ENCODE measurements around the gene C3orf49.

C3orf49 gene

GRCh38 chr3:63819151-63819398 is at the start of gene C3orf49:
TSS of gene C3orf49 (plus strand) at chr3:63819299. CDS start at chr3:63819472, 173 bp downstream.
- no peak for DNase-seq (ENCODE audit: low spot score)

GRCh38 chr3:63774781-63775180 is 44.3 kb upstream of the C3orf49 start:
- no peak for DNase-seq (ENCODE audit: low spot score)

GRCh38 chr3:63779227-63779626 is 39.9 kb upstream of the C3orf49 start:
- DNase-seq (ENCODE audit: low spot score) = no peak

DNA sequence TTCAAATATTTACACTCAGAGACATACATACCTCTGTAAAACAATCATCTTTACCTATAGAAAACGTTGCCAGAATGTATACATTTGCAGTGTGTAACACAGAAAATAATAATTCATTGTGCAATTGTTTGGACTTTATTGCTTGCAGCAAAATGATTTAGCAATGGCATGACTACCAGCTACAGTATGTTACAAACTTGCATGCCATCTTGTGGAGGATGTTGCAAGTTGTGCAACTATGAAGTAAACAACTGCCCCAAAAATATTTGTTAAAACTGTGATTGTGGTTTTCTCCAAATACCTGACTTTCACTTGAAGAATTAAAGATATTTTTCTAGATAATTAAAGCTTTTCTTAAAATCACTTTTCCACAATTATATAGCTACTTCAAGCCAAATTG is 27.1 kb upstream of the C3orf49 start:
- peak; percentile 31 for DNase-seq (ENCODE audit: low spot score)

GRCh38 chr3:63795438-63795837 is 23.7 kb upstream of the C3orf49 start:
- no peak for DNase-seq (ENCODE audit: low spot score)

DNA sequence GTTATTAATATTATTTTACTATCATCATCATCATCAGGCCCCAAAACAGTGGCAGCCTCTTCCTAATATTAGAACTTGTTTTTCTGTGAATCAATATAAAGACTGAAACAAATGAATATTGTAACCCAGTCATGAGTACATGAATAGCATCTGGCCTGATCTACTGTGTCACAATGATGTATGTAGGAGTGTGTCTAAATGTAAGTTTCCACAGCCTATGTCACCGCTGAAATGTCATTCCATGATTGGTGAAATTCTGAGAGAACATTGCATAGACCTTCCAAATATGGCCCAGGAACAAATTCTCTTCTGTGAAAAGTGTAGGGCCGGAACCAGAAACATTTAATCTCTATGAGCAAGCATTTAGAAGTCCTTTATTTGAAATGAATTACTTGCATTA is 20.6 kb upstream of the C3orf49 start:
- no peak for DNase-seq (ENCODE audit: low spot score)

DNA sequence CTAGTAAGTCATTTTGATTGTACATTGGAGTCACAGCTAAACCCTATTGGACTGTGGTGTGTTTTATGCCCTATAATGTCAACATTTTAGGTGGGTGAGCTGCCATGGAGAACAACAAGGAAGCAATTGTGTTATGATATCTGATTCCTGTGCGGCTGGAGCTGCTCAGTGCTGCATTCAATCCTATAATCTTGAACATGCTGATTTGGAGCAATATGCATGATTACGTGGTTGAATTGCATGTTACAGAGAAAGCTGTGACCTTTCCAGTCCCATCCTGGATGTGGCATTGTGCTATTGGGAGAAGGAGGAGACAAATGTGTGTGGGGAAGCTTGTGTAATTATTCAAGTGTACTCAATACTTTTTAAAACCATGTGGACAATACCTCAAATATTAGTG is 20.1 kb upstream of the C3orf49 start:
- no peak for DNase-seq (ENCODE audit: low spot score)

- DNase-seq (ENCODE audit: low spot score) = no peak
Measured at GRCh38 chr3:63800097-63800496, 19.0 kb upstream of the C3orf49 start.

DNA sequence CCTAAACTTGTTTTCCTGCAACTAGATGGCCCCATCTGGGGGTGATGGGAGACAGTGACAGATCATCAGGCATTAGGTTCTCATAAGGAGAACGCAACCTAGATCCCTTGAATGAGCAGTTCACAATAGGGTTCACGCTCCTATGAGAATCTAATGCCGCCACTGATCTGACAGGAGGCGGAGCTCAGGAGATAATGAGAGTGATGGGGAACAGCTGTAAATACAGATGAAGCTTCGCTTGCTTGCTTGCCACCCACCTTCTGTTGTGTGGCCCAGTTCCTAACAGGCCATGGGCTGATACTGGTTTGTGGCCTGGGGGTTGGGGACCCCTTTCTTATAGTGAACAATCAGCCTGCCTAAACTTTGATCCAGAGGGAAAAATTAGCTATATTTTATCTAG is 15.2 kb upstream of the C3orf49 start:
- no peak for DNase-seq (ENCODE audit: low spot score)

DNA sequence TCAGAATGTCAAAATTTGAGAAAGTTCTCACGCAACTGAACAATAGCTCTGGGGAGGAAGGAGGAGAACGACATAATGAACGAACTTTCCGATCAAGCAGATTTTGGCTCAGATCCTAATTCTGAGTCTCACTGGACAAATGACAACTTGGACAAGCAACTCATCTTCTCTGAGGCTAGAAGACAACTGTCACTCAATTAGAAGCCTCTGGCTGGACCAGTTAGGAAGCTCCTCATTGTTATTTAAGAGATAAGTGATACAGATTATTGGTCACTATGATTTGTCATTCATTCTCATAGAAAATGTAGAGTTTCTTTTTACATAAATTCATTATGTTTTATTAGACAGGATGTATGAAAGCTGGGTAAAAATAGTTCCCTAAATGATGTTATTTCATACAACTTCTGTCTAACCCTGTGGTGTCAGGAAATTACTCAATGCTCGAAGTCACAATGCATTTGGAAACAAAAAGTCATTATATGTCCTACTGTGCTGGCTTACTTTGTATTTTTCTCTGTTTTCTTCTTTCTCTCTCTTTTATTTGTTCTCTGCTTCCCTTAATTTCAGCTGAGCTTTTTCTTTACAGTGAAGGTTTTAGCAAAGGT is 11.0 kb upstream of the C3orf49 start:
- no peak for DNase-seq (ENCODE audit: low spot score)

DNA sequence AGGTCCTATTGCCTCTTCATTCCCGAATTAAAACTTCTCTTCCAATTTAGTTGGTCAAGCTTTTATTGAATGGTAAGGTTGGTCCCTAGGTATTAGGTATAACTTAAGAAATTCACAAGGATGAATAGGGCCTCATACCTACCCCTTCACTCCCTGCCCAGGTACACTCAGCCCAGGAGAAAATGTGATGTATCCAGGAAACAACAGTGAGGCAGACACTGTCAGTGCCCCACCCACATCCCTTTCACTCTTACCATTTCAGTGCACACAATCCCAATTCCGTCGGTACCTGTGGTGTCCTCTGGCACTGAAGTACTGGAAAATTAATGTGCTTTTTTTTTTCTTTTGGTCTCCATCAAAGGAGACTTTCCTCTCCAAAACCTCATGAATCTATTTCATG is 10.5 kb upstream of the C3orf49 start:
- DNase-seq (ENCODE audit: low spot score) = no peak

DNA sequence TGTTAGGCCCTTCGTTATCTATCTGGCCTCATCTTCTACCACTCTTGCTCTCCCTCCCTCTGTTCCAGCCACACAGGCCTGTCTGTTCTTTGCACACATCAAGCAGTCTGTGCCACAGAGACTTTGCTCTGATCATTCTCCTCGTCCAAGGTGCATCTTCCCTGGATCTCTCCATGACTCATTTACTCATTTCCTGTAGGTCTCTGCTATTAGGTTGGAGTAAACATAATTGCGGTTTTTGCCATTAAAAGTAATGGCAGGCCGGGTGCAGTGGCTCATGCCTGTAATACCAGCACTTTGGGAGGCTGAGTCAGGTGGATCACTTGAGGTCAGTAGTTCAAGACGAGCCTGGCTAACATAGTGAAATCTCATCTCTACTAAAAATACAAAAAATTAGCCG is 9.5 kb upstream of the C3orf49 start:
- no peak for DNase-seq (ENCODE audit: low spot score)

DNA sequence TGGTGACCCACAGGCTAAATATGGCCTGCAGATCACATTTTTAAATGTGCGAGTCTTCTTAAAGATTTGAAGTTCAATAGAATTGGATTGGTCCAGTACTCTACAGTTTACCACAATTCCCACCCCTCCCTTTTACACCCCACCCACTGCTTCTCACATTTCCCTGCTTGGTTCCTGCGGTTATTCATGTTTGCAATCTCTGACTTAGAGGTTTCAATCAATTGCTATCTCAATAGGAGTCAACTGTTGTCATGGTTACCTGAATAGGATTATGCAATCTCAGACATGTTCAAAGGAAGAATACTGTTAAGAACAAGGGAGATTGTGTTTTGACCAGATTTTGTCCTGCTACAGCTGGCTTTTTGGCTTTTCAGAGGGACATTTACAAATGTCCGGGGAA is 4.9 kb upstream of the C3orf49 start:
- no peak for DNase-seq (ENCODE audit: low spot score)

DNA sequence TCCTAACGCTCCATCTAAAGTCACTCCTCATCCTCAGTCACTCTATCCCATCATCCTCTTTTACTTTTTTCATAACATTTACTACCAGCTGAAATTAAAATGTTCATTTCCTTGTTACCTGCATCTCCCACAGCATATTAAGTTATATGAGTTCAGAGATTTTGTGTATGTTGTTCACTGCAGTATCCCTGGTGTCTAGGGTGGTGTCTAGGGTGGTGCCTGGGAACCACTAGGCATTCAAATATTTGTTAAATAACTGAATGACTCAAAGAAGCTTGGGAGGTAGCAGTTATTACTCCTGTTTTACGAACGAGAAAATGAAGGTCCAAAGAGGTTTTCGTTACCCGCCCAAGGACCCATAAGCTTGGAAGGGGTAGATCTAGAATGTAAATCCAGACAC is 1.9 kb upstream of the C3orf49 start:
- DNase-seq (ENCODE audit: low spot score) = no peak

GRCh38 chr3:63818282-63819150 is 583 bp upstream of the C3orf49 start:
- peak; percentile 69 for DNase-seq (ENCODE audit: low spot score)

DNA sequence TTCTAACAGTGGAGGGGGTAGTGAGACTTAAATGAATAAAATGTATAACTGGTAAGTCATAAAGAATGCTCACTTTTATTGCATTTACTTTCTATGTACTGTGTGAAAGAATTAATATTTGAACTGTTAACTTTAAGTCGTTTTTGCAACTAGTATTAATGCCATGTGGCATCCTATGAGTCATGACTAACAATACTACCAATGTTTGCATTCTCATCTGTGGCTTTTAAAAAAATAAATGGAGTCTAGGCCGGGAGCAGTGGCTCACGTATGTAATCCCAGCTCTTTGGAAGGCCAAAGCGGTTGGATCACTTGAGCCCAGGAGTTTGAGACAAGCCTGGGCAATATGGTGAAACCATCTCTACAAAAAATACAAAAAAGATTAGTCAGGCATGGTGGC is 5.2 kb downstream of the C3orf49 start:
- no peak for DNase-seq (ENCODE audit: low spot score)

GRCh38 chr3:63830526-63830925 is 11.4 kb downstream of the C3orf49 start:
- no peak for DNase-seq (ENCODE audit: low spot score)

DNA sequence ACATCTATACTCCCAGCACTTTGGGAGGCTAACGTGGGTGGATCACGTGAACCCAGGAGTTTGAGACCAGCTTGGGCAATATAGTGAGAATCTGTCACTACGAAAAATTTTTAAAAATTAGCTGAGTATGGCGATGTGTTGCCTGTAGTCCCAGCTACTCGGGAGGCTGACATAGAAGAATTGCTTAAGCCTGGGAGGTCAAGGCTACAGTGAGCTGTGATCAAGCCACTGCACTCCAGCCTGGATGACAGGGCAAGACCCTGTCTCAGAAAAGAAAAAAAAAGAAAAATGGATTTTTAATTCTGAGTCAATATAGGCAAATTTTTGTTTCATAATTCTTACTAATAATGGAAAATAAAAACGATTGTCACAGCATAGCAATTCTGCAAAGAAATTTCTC is 13.3 kb downstream of the C3orf49 start:
- no peak for DNase-seq (ENCODE audit: low spot score)

DNA sequence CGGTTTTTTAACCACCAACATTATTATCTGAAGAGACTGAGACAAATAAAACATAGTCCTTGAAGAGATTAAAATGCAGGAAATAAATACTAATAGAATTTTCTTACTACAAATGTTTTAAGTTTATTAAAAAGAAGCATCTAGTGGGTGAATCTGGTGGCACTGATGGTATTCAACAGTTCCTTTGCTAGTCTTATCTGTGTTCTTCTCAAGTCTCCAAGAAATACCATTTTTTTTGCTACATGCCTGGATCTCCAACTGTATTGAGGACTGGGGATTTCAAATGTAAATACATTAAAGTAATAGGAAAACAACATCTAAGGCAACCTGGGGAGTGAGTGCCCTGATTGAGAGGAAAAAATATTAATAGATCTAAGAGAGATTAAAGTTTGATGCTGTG is 22.6 kb downstream of the C3orf49 start:
- no peak for DNase-seq (ENCODE audit: low spot score)

DNA sequence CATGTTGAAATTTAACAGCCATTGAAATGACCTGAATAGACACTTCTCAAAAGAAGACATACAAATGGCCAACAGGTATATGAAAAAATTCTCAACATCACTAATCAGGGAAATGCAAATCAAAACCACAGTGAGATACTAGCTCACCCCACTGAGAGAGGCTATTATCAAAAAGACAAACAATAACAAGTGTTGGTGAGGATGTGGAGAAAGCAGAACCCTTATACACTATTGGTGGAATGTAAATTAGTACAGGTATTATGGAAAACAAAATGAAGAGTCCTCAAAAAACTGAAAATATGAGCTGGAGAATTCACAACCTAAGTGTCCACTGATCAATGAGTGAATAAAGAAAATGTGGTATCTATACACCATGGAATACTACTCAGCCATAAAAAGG is 23.0 kb downstream of the C3orf49 start:
- no peak for DNase-seq (ENCODE audit: low spot score)

DNA sequence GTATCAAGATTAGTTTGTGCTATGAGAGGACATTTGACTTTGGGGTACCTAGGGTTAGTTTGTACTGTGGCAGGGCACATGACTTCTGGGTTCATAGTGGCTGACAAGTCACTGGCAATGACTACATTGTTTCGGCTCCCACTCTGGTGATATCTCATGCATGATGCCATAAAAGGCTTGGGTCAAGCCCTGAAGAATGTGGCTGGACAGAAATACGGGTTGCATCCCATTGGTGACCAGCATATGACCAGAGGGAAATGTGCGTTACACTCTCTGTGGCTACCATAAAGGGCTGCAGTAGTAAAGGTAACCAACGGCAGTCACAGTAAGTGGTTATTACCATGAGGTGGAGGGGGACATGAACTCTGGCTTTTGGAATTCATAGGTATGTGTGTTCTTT is 26.1 kb downstream of the C3orf49 start:
- no peak for DNase-seq (ENCODE audit: low spot score)

DNA sequence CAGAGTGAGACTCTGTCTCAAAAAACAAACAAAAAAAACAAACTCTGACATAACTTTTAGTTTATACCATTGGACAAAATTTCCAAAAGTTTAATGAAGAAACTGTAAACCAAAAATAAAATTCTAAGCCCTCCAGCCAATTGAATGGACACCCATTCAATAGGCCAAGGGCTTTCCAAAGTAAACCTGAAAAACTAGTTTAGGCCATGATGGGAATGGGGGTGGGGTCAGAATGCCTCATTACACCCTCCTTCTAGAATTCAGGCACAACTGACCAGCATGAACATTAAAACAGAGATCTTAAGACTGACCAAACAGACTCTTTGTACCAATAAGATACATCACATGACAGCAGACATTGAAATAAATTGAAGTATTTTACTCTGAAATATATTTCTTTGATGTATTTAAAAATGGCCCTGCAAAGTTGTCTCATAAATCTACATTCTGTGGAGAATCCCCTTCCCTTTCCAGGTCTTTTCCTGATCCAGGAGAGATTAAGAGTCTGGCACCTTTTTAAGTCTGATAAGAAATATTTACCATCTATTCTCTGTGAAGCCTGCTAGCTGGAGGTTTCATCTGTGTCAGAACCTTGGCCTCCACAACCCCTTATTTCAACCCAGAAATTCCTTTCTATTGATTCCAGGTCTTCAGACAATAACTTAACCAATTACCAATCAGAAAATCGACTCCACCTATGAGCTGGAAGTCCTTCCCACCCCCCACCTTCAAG is 28.8 kb downstream of the C3orf49 start:
- DNase-seq (ENCODE audit: low spot score) = no peak

DNA sequence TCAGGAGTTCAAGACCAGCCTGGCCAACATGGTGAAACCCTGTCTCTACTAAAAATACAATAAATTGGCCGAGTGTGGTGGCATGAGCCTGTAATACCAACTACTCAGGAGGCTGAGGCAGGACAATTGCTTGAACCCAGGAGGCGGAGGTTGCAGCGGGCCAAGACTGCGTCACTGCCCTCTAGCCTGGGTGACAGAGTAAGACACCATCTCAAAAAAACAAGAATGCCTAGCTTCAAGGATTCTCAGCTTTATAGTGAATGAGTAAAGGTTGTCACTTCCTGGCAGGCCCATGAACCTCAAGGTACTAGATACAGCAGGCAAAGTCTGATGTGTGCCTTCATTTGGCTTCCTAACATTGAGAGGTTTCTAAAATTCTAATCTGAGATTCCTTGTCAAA is 30.1 kb downstream of the C3orf49 start:
- DNase-seq (ENCODE audit: low spot score) = no peak
